ENCODE measurements around the gene HRC. TPM values are rescaled to one million over a fixed set of nuclear protein-coding genes. Genes with fewer than 3 reads are reported as not detected.

Gene HRC
- total and polyA plus RNA-seq, 2 of the 8 experiments (the other 6 are each of a cell fraction or from before 2014, with no cell fraction given), result 2.3 to 2.6 TPM

- ChIA-PET POLR2A (ENCODE audit: partially characterized antibody) (interaction anchor here (0.7 to 1.8 kb wide), 4 partner anchors 13 to 73 kb away, joined by 3 to 10 read pairs (median 5); no protein-coding TSS in a partner anchor), CTCF (ENCODE audit: partially characterized antibody) (interaction anchor here (0.7 to 4.8 kb wide), 10 partner anchors 8 to 101 kb away, joined by 4 to 66 read pairs (median 12); partner anchors contain the start of gene LIN7B)
- no peak overlapping the region for H2BK5ac ChIP-seq (ENCODE audit: low read depth, low read length)
- 92% methylated on average over 17 of the region's 29 CpGs; no CpG with 5 or more reads in 1 of the 2 experiments for WGBS, 2 experiments (ENCODE audit: extremely low coverage in 1 of 2, insufficient coverage in 1 of 2, insufficient read length in 1 of 2, insufficient replicate concordance in 2 of 2, low coverage in 1 of 2, low lambda C conversion rate in 2 of 2, missing lambda C conversion rate in 1 of 2)
- no peak overlapping the region for H2BK12ac ChIP-seq (ENCODE audit: low read depth, low read length)
- H4K20me1 ChIP-seq (replicated peaks in 1 of 2; ENCODE audit: control insufficient read depth in 1 of 2, insufficient read depth in 2 of 2, low read length in 2 of 2), result peaks cover 0 to 2% of the 10 kb centered on the region in 2 experiments
- no peaks in the 10 kb centered on the region for H3K79me1 ChIP-seq (ENCODE audit: low read depth, low read length)
- DNase-seq (ENCODE audit: low read depth in 1 of 2, low spot score in 2 of 2), result no peak
- no peak overlapping the region for H2AFZ ChIP-seq (ENCODE audit: low read length)
- H3K79me2 ChIP-seq (ENCODE audit: control insufficient read depth in 1 of 2, insufficient read depth in 2 of 2, low read length in 2 of 2), result no peaks in the 10 kb centered on the region
- no peak overlapping the region for H3K4ac ChIP-seq (replicated peaks; ENCODE audit: insufficient read length, low read depth, low read length)
- no peaks in the 10 kb centered on the region for H3K4me1 ChIP-seq (replicated peaks in 1 of 4; ENCODE audit: control insufficient read depth in 3 of 4, insufficient read depth in 4 of 4, low read length in 3 of 4)
- peaks cover 0 to 3% of the 10 kb centered on the region in 2 experiments; a peak in 1 of 4 replicates for H3K9me3 ChIP-seq (ENCODE audit: insufficient read depth in 2 of 2, low read depth in 1 of 2, low read length in 1 of 2)
- H3K14ac ChIP-seq (ENCODE audit: insufficient read length), result no peak overlapping the region
- H3K4me2 ChIP-seq (ENCODE audit: insufficient read depth in 1 of 2, low read depth in 2 of 2, low read length in 2 of 2), result no peak overlapping the region
- no peak overlapping the region for H2BK120ac ChIP-seq (replicated peaks; ENCODE audit: low read depth, low read length)
- H3K23me2 ChIP-seq (ENCODE audit: low read depth, low read length), result no peaks in the 10 kb centered on the region
- no peak overlapping the region for H3K18ac ChIP-seq (ENCODE audit: extremely low read depth, low read length)
- TF ChIP-seq SP1 (IDR thresholded peaks at IDR 0.05; ENCODE audit: low read depth, low read length), result no peak
- no peak for TF ChIP-seq CEBPB (IDR thresholded peaks at IDR 0.05; ENCODE audit: low read depth, low read length)
- no peak for TF ChIP-seq ATF3 (IDR thresholded peaks at IDR 0.05; ENCODE audit: insufficient read depth, low read depth, low read length)
- FAIRE-seq, result no peak
- H2AK5ac ChIP-seq (ENCODE audit: low read depth, low read length), result no peak overlapping the region
- H3K56ac ChIP-seq (replicated peaks; ENCODE audit: insufficient read length, low read depth, low read length), result no peak overlapping the region
- no peak overlapping the region for H4K5ac ChIP-seq (ENCODE audit: insufficient read length, low read depth, low read length)
- H3K9ac ChIP-seq (replicated peaks in 1 of 4; ENCODE audit: extremely low read depth in 1 of 4, low read depth in 3 of 4, low read length in 3 of 4), result no peak overlapping the region
- peaks cover 0 to 4% (median 0%) of the 10 kb centered on the region in 4 experiments; a peak in 2 of 8 replicates for H3K36me3 ChIP-seq (ENCODE audit: control insufficient read depth in 2 of 4, insufficient read depth in 4 of 4, low read length in 3 of 4)
- no peak overlapping the region for H3K23ac ChIP-seq (ENCODE audit: insufficient read length)
- no peak overlapping the region for H3K4me3 ChIP-seq (ENCODE audit: extremely low read depth in 1 of 4, insufficient read depth in 2 of 4, low read depth in 3 of 4, low read length in 4 of 4)
- no peak overlapping the region for H2BK20ac ChIP-seq (ENCODE audit: low read length)
- H3K27ac ChIP-seq (ENCODE audit: low read depth, low read length), result no peak overlapping the region
- H2BK15ac ChIP-seq (ENCODE audit: low read length), result peak overlapping the region; percentile 46; the same call in 1 of the 2 replicates
- no peak overlapping the region for H4K91ac ChIP-seq (replicated peaks; ENCODE audit: insufficient read length, low read length)
- H4K8ac ChIP-seq (ENCODE audit: extremely low read depth, insufficient read depth, low read length), result no peak overlapping the region
- no peaks in the 10 kb centered on the region for H3K27me3 ChIP-seq (replicated peaks in 1 of 4; ENCODE audit: control insufficient read depth in 3 of 4, extremely low read depth in 1 of 4, insufficient read depth in 3 of 4, low read length in 3 of 4)
These were observed 45.2 kb upstream of the HRC start for GRCh38 chr19:49200238-49200862.

Measured in H1 (cell line).